Peyer's patch (tissue), 4 donors: ENCODE results near the gene LAMA4. TPM values are rescaled to one million over a fixed set of nuclear protein-coding genes. Genes with fewer than 3 reads are reported as not detected.

Experiments
- DNase-seq, 3 donors: peaks; one replicate each; pipeline ENCODE4 v3.0.0-alpha.2; 2017 to 2019
- H3K27ac ChIP-seq, 4 donors: fragments of 200-600 bp; sonication (generic); one replicate each; pipeline ENCODE4 v1.5.1; 2016 to 2019
- H3K27me3 ChIP-seq, 2 donors: fragments of 200-600 bp; sonication (generic); one replicate each; pipeline ENCODE4 v1.5.1; 2019
- H3K36me3 ChIP-seq, 3 donors: fragments of 200-600 bp; sonication (generic); one replicate each; pipeline ENCODE4 v1.5.1; 2016 to 2019
- H3K4me1 ChIP-seq, 4 donors: fragments of 200-600 bp; sonication (generic); one replicate each; pipeline ENCODE4 v1.5.1; 2016 to 2019
- H3K4me3 ChIP-seq, 4 donors: fragments of 200-600 bp; sonication (generic); 1 replicate in 3 of 4; 2 replicates in 1 of 4; pipeline ENCODE4 v1.5.1; 2016 to 2019; ENCODE audit warnings: mild to moderate bottlenecking in 1 of 4
- H3K9me3 ChIP-seq, 4 donors: fragments of 200-600 bp; sonication (generic); one replicate each; pipeline ENCODE4 v1.5.1; 2016 to 2019; ENCODE audit warnings: mild to moderate bottlenecking in 1 of 4
- POLR2A ChIP-seq, 2 donors: fragments of 450-650 bp; IDR thresholded peaks; one replicate each; pipeline ENCODE4 v1.5.1; 2017; ENCODE audit warnings: antibody characterized with exemption in 2 of 2, mild to moderate bottlenecking in 2 of 2, moderate library complexity in 2 of 2
- total RNA-seq, 4 donors: library from RNA; depleted of rRNA; stranded (reverse); fragments of >200 nt; gene quantifications; one replicate each; pipeline ENCODE4 v1.1.0, GENCODE V29; 2016
- TF ChIP-seq, protein P1 (sequence below), 6 experiments: fragments of 450-650 bp in 4 of 6; fragments of 200-600 bp in 2 of 6; sonication (generic) in 1 of 6; IDR thresholded peaks; one replicate each; pipeline ENCODE4 v1.5.1; 2017 to 2019; ENCODE audit warnings: antibody characterized with exemption in 6 of 6, mild to moderate bottlenecking in 3 of 6, moderate library complexity in 1 of 6

LAMA4 gene
- total RNA-seq, 4 donors from 2014 or later = 10.0 to 99.0 (median 28.9) TPM

DNA sequence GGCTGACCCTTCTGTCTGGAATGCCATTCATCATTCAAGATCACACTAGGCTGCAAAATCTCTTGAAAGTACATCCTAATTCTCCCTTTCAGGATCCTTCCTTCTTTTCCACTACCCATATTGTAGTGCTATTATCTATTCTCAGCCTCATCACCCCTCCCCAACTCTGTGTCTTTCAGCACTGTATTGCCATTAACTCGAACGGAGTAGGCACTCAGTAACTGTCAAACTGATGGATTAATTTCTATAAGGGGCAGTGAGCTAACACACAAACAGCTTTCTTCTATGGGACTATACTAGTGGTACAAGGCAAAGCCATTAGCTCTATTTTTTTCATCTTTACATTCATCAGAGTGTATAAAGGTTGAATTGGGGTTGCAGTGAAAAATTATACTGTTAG lies 46.6 kb downstream of the LAMA4 start:
- Histone ChIP-seq H3K27ac (no peak overlapping the region), H3K9me3 (no peaks in the 10 kb centered on the region), H3K4me1 (peaks cover 0 to 4% (median 0%) of the 10 kb centered on the region in 4 donors), H3K36me3 (no peaks in the 10 kb centered on the region), H3K4me3 (no peak overlapping the region), H3K27me3 (no peaks in the 10 kb centered on the region)
- no peak for TF ChIP-seq POLR2A (IDR thresholded peaks at IDR 0.05)
- TF ChIP-seq, protein P1, sequence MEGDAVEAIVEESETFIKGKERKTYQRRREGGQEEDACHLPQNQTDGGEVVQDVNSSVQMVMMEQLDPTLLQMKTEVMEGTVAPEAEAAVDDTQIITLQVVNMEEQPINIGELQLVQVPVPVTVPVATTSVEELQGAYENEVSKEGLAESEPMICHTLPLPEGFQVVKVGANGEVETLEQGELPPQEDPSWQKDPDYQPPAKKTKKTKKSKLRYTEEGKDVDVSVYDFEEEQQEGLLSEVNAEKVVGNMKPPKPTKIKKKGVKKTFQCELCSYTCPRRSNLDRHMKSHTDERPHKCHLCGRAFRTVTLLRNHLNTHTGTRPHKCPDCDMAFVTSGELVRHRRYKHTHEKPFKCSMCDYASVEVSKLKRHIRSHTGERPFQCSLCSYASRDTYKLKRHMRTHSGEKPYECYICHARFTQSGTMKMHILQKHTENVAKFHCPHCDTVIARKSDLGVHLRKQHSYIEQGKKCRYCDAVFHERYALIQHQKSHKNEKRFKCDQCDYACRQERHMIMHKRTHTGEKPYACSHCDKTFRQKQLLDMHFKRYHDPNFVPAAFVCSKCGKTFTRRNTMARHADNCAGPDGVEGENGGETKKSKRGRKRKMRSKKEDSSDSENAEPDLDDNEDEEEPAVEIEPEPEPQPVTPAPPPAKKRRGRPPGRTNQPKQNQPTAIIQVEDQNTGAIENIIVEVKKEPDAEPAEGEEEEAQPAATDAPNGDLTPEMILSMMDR (IDR thresholded peaks at IDR 0.05) = no peak
- no peak for DNase-seq

GRCh38 chr6:112207131-112207530 lies 47.2 kb downstream of the LAMA4 start:
- Histone ChIP-seq H3K27ac (no peak overlapping the region), H3K4me1 (peaks cover 0 to 4% (median 0%) of the 10 kb centered on the region in 4 donors), H3K9me3 (no peaks in the 10 kb centered on the region)

DNA sequence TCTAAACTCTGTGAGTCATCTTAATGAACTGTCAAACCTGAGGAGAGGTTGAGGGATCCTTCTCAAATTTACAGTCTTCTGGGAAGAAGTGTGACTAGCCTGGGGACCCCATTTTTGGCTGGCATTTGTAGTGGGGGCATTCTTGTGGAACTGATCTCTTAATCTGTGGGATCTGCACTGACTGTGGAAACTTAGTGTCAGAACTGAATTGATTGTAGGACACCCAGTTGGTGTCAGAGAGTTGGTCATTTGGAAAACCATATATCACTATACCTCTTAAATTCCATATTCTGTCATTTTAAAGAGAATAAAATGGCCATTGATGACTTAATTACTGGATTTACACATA lies 48.3 kb downstream of the LAMA4 start:
- Histone ChIP-seq H3K4me3 (no peak overlapping the region), H3K27me3 (no peaks in the 10 kb centered on the region), H3K36me3 (no peaks in the 10 kb centered on the region), H3K27ac (peak overlapping the region in 1 of 4 donors; percentile 8), H3K4me1 (peaks cover 0 to 4% (median 0%) of the 10 kb centered on the region in 4 donors), H3K9me3 (no peaks in the 10 kb centered on the region)
- TF ChIP-seq, protein P1 (IDR thresholded peaks at IDR 0.05) = no peak
- TF ChIP-seq POLR2A (IDR thresholded peaks at IDR 0.05) = no peak
- no peak for DNase-seq

More at GRCh38 chr6:112207131-112207530, 47.2 kb downstream of the LAMA4 start:
- H3K27me3 ChIP-seq = no peaks in the 10 kb centered on the region
- DNase-seq = no peak
- no peak overlapping the region for H3K4me3 ChIP-seq
- TF ChIP-seq, protein P1 (IDR thresholded peaks at IDR 0.05) = no peak
- TF ChIP-seq POLR2A (IDR thresholded peaks at IDR 0.05) = no peak
- no peaks in the 10 kb centered on the region for H3K36me3 ChIP-seq

DNA sequence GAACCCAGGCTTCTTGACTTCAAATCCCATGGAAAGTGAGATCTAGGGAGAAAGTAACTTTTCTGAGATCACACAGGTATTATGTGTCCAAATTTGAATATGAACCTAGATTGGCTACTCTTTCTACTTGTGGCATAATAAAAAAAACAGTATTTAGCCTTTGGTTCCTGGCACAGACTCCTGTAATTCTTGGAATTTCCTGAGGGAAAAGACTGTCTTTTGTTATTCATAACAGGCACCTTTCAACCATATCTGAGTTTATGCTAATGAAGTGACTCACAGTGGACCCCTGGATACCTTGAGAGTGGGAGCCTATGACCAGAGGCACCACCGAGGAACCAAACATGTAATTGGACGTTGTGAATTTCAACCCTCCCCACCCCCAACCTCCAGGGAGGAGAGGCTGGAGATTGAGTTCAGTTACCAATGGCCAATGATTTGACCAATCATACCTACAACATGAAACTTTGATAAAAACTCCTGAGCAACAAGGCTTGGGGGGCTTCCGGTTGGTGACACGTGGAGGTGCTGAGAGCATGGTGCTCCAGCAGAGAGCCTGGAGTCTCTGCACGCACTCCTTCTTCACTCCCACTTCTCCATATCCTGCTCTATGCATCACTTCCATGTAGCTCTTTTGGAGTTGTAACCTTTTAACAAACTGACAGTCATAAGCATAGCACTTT lies 48.8 kb downstream of the LAMA4 start:
- TF ChIP-seq POLR2A (IDR thresholded peaks at IDR 0.05) = no peak
- TF ChIP-seq, protein P1 (IDR thresholded peaks at IDR 0.05) = no peak
- Histone ChIP-seq H3K4me1 (peaks cover 0 to 4% (median 0%) of the 10 kb centered on the region in 4 donors), H3K9me3 (no peaks in the 10 kb centered on the region), H3K27ac (peak overlapping the region in 2 of 4 donors; percentile 8 to 10), H3K36me3 (no peaks in the 10 kb centered on the region), H3K27me3 (no peaks in the 10 kb centered on the region), H3K4me3 (no peak overlapping the region)
- DNase-seq = no peak

DNA sequence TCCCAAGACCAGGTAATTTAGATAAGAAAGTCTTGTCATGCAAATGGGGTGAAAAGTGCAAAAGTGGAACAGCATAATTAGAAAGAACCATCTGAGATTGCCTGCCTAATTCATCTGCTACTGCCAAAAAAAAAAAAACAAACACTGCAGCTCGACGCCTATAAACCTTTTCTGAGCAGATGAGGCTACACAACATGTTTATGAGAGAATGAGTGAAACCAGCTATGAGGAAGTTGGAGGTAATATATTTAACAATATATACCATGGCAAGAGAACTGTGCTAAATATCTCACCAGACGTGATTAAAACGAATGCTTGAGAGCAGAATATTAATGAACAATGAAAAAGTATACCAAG lies 50.0 kb downstream of the LAMA4 start:
- Histone ChIP-seq H3K27me3 (no peaks in the 10 kb centered on the region), H3K27ac (peak overlapping the region in 2 of 4 donors; percentile 56 to 57), H3K9me3 (no peaks in the 10 kb centered on the region), H3K36me3 (no peaks in the 10 kb centered on the region), H3K4me1 (peaks cover 0 to 4% (median 0%) of the 10 kb centered on the region in 4 donors), H3K4me3 (no peak overlapping the region)
- DNase-seq = no peak
- no peak for TF ChIP-seq POLR2A (IDR thresholded peaks at IDR 0.05)
- TF ChIP-seq, protein P1 (IDR thresholded peaks at IDR 0.05) = no peak
